Osteocyte (in vitro differentiated cells): ENCODE measurements around the gene APELA. TPM values are rescaled to one million over a fixed set of nuclear protein-coding genes. Genes with fewer than 3 reads are reported as not detected.
"Not testable (repeated sequence)": the region's sequence is repeated elsewhere in the genome, so short reads cannot be mapped to it uniquely, and the experiment has no call there.

Experiments used
- DNase-seq: peaks from one replicate; pipeline ENCODE4 v3.0.0; 2021; ENCODE audit warnings: mixed read lengths; ENCODE audit not compliant: unreplicated experiment; ENCODE audit errors: extremely low spot score
- H3K27ac Mint-ChIP-seq: one replicate; pipeline ENCODE4 v1.8.0; 2021; ENCODE audit warnings: mild to moderate bottlenecking, mixed read lengths; ENCODE audit not compliant: unreplicated experiment
- H3K27me3 Mint-ChIP-seq: one replicate; pipeline ENCODE4 v1.8.0; 2021; ENCODE audit warnings: mixed read lengths; ENCODE audit not compliant: unreplicated experiment
- H3K36me3 Mint-ChIP-seq: one replicate; pipeline ENCODE4 v1.8.0; 2021; ENCODE audit warnings: mixed read lengths; ENCODE audit not compliant: unreplicated experiment
- H3K4me1 Mint-ChIP-seq: one replicate; pipeline ENCODE4 v1.8.0; 2021; ENCODE audit warnings: mixed read lengths; ENCODE audit not compliant: unreplicated experiment
- H3K4me3 Mint-ChIP-seq: one replicate; pipeline ENCODE4 v1.8.0; 2021; ENCODE audit warnings: mild to moderate bottlenecking, moderate library complexity, mixed read lengths; ENCODE audit not compliant: unreplicated experiment
- H3K9me3 Mint-ChIP-seq: one replicate; pipeline ENCODE4 v1.8.0; 2021; ENCODE audit warnings: mixed read lengths; ENCODE audit not compliant: unreplicated experiment
- CTCF ChIP-seq: fragments of 200-600 bp; sonication (generic); IDR thresholded peaks from 2 replicates; pipeline ENCODE4 v1.5.0; 2021; ENCODE audit warnings: antibody characterized with exemption, mild to moderate bottlenecking, moderate library complexity
- total RNA-seq: library from RNA; stranded (reverse); gene quantifications from 2 replicates; pipeline ENCODE4 v1.2.1, GENCODE V29; 2021

Gene APELA
- total RNA-seq, 1 donor from 2014 or later: not detected

- H3K27me3 Mint-ChIP-seq: peaks cover 4% of the 10 kb centered on the region
- no peak for TF ChIP-seq CTCF
- no peaks in the 10 kb centered on the region for H3K4me1 Mint-ChIP-seq
- H3K4me3 Mint-ChIP-seq: no peak overlapping the region
- H3K9me3 Mint-ChIP-seq: peaks cover 8% of the 10 kb centered on the region
- H3K36me3 Mint-ChIP-seq: no peaks in the 10 kb centered on the region
- H3K27ac Mint-ChIP-seq: no peak overlapping the region
- DNase-seq: no peak
Observed at GRCh38 chr4:164933244-164933643, 56.3 kb downstream of the APELA start.

GRCh38 chr4:164935363-164935762 is 58.4 kb downstream of the APELA start:
- no peak overlapping the region for H3K4me3 Mint-ChIP-seq
- peaks cover 3% of the 10 kb centered on the region for H3K9me3 Mint-ChIP-seq
- H3K27ac Mint-ChIP-seq: no peak overlapping the region
- no peaks in the 10 kb centered on the region for H3K4me1 Mint-ChIP-seq
- peaks cover 8% of the 10 kb centered on the region for H3K27me3 Mint-ChIP-seq
- TF ChIP-seq CTCF: peak; percentile 12
- DNase-seq: no peak
- H3K36me3 Mint-ChIP-seq: no peaks in the 10 kb centered on the region

- H3K9me3 Mint-ChIP-seq, H3K27me3 Mint-ChIP-seq, H3K4me3 Mint-ChIP-seq, H3K27ac Mint-ChIP-seq, H3K36me3 Mint-ChIP-seq, DNase-seq, H3K4me1 Mint-ChIP-seq: not testable (repeated sequence)
Observed at GRCh38 chr4:164935865-164936606, 59.1 kb downstream of the APELA start.

- H3K4me3 Mint-ChIP-seq: no peak overlapping the region
- no peaks in the 10 kb centered on the region for H3K4me1 Mint-ChIP-seq
- no peak for DNase-seq
- peak; percentile 16 for TF ChIP-seq CTCF
- no peaks in the 10 kb centered on the region for H3K36me3 Mint-ChIP-seq
- no peak overlapping the region for H3K27ac Mint-ChIP-seq
- peaks cover 11% of the 10 kb centered on the region for H3K27me3 Mint-ChIP-seq
- no peaks in the 10 kb centered on the region for H3K9me3 Mint-ChIP-seq
Observed at GRCh38 chr4:164937576-164938270, 60.7 kb downstream of the APELA start.

- DNase-seq: no peak
- Mint-ChIP-seq H3K36me3 (no peaks in the 10 kb centered on the region), H3K4me3 (no peak overlapping the region), H3K9me3 (no peaks in the 10 kb centered on the region), H3K27ac (no peak overlapping the region), H3K4me1 (no peaks in the 10 kb centered on the region), H3K27me3 (peaks cover 22% of the 10 kb centered on the region)
- no peak for TF ChIP-seq CTCF
Observed at GRCh38 chr4:164943192-164943591, 66.2 kb downstream of the APELA start.
